GM21723 (cell line): Measurements from ENCODE around the gene BCAS3.
"Not testable (repeated sequence)": the region's sequence is repeated elsewhere in the genome, so short reads cannot be mapped to it uniquely, and the experiment has no call there.

Source experiments
- ATAC-seq: cut with Tn5 transposase; IDR thresholded peaks from one replicate; pipeline ENCODE4 v1.9.1; 2021; ENCODE audit warnings: mild to moderate bottlenecking, moderate library complexity; ENCODE audit not compliant: unreplicated experiment

Gene BCAS3

DNA sequence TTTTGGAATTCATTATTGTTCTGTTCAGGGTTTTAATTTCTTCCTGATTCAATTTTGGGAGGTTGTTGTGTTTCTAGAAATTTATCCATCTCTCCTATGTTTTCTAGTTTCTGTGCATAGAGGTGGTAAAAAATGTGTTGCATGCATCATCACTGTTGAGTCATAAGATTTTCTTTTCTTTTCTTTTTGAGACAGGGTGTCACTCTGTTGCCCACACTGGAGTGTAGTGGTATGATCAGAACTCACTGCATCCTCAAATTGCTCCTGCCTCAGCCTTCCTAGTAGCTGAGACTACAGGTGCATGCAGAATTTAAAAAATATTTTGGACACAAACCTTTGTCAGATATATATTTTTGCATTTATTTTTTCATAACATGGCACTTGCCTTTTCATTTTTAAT, 184.8 kb downstream of the BCAS3 start:
- no peak for ATAC-seq

DNA sequence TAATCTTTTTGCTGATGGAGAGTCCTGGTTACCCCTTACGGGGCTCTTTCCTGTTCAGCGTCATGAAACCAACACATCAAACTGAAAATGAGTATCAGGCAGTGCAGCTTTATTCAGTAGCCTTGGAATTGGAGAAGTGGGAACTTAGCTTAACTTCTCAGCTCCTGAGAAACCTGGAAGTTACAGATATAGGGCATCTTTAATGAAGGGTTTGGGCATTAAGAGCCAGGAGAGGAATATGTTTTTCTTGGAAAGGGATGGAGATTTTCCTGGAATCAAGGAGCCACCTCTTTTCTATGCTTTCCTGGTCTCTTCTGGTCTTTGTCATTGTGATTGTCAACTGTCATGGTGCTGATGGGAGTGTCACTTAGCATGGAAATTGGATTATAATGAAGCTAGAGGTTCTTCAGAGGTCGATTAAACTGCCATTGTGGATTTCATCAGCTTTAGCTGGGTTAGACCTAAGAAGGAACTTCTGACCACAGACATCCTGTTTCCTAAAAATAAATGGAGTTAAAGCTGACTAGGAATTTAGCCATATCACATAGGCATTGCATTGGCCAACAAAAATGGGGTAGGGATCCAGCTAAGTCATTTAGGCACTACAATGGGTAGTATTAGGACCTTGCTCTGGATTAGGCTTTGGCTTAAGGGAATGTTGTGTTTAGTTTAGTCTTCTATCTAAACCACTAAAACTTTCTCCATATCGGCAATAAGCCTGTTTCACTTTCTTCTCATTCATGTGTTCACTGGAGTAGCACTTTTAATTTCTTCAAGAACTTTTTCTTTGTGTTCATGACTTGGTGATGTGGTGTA, 186.4 kb downstream of the BCAS3 start:
- no peak for ATAC-seq

DNA sequence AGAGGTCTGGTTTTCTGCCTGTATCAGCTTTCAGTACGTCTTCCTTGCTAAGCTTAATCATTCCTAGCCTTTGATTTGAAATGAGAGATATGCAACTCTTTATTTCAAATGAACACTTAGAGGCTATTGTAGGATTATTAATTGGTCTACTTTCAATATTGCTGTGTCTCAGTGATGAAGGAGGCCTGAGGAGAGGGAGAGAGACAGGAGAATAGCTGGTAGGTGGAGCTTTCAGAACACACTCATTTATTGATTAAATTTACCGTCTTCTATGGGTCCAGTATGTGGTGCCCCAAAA, 187.0 kb downstream of the BCAS3 start:
- ATAC-seq, result no peak

DNA sequence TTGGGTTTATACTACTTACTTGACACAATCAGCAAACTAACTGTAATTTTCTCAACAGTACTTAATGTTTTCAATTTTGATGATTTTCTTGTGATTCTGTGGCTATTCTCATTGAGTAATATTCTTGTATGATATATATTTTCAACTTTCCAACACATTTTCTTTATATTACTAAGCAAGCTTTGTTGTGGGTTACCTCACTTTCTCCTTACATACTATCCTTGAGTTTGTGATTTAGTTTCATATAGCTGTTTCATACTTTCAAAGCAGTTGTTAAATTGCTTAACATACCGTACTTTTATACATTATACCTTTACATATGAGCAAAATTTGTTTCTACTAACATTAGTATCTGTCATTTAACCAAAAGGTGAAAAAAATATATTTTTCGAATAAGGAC, 197.1 kb downstream of the BCAS3 start:
- ATAC-seq, result no peak

DNA sequence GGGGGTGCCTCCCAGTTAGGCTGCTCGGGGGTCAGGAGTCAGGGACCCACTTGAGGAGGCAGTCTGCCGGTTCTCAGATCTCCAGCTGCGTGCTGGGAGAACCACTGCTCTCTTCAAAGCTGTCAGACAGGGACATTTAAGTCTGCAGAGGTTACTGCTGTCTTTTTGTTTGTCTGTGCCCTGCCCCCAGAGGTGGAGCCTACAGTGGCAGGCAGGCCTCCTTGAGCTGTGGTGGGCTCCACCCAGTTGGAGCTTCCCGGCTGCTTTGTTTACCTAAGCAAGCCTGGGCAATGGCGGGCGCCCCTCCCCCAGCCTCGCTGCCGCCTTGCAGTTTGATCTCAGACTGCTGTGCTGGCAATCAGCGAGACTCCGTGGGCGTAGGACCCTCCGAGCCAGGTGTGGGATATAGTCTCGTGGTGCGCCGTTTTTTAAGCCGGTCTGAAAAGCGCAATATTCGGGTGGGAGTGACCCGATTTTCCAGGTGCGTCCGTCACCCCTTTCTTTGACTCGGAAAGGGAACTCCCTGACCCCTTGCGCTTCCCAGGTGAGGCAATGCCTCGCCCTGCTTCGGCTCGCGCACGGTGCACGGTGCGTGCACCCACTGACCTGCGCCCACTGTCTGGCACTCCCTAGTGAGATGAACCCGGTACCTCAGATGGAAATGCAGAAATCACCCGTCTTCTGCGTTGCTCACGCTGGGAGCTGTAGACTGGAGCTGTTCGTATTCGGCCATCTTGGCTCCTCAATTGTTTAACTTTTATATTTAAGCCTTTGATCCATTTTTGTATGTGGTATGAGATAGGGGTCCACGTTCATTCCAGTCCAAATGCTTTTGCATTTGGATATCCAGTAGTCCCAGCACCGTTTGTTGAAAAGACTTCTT, 209.3 kb downstream of the BCAS3 start:
- not testable (repeated sequence) for ATAC-seq

DNA sequence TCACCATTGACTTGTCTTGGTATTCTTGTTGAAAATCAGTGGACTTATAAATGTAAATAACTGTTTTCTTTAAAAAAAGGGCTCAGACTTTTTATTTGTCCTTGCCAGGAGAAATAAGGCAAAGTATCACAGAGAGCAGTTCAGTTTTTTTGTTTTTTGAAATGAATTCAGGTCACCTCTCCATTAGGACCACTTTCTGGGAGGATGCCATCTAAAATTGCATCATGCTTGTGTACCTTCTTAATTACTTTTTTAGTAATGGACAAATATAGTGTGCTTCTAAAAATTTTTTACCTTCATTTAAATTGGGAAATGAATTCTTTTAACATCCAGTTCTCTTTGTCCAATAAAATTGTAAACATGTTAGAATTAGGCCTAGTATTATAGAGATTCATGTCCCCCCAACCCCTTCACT, 210.0 kb downstream of the BCAS3 start:
- ATAC-seq, result no peak

DNA sequence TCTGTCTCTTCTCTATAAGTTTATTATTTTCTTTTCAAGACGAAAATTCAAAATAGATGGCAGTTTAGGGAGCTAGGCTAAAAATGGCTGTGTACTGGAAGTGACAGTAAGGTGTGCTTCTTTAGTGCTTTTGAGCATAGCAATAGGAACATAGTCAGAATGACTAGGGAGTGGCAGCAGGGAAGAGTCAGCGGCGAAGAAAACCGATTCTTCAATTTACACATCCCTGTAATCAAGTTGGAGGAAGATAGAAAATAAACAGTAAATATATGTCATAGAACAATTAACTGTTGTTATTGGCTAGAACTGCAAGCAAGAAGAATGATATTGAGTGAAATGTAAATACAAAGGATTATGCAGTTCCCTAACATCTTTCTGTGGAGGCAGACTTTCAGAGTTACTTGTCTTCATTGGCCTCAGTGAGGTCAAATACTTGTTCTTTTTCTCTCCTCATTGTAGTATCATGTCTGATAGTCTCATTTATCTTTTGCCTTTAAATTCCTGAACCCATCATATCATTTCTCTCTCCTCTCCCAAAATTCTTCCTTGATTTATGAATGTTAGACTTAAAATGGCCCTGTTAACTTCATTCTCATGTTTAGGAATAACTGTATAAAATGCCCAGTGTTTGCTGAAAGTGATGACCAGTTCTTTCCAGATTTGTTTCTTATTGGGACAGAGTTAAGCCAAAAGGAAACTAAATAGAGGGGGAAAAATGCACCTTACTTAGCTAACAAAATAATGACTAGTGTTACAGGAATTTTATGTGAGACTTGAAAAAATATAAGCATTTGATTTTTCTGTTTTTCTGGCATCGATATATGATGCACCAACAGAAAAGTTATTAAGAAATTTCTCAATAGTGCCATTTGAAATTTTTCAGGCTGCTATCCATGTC, 211.4 kb downstream of the BCAS3 start:
- no peak for ATAC-seq

DNA sequence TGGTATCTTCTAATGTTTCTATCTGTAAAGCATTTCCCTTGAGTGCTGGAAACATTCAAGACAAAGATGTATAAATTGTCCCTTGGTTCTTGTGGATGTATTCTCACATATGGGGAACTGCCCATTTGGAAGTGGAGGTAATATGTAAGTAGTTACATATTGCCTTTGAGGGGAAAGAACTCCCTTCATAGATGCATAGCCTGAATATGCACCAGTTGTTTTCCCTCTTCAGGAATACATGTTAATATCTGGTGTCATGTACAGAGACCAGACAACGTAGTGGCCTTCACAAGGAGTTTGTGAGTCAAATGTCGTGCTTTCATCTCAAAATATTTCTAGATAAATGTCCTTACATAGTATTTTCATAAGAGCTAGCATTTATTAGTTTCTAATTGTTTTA, 213.5 kb downstream of the BCAS3 start:
- ATAC-seq, result no peak

DNA sequence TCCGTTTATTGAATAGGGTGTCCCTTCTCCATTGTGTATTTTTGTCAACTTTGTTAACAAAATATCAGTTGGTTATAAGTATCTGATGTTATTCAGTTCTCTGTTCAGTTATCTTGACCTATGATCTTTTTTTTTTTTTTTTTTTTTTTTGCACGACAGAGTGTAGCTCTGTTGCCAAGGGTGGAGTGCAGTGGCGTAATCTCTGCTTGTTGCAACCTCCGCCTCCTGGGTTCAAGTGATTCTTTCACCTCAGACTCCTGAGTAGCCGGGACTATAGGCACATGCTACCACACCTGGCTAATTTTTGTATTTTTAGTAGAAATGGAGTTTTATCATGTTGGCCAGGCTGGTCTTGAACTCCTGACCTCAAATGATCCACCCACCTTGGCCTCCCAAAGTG, 215.8 kb downstream of the BCAS3 start:
- ATAC-seq, result no peak

DNA sequence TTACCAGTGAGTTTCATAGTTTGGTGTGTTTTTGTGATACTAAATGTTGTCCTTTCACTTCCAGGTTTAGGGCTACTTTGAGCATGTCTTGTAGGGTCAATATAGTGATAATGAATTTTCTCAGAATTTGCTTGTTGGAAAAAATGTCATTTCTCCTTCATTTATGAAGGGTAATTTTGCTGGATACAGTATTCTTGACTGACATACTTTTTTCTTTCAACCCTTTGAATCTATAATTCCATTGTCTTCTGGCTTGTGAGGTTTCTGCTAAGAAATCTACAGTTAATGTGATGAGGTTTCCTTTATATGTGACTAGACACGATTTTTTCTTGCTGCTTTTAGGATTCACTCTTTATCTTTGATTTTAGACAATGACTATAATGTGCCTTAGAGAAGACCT, 219.3 kb downstream of the BCAS3 start:
- no peak for ATAC-seq

DNA sequence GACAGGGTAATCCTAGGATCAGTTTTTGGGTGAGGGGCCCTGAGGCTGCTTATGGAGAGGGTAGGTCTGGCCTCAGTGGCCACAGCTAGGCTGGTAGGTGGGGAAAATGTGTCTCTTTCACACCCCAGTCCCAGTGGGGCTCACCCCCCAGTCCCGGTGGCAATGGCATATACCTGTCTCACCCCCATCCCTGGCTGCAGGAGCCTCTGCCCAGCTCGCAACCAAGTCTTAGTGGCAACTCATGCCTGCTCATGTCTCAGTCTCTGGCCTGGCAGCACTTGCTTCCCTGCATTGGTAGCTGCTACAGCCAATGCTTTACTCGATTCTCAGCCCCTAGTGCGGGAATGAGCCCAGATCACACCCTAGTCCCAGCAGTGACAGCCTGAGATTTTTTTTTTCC, 221.5 kb downstream of the BCAS3 start:
- no peak for ATAC-seq

DNA sequence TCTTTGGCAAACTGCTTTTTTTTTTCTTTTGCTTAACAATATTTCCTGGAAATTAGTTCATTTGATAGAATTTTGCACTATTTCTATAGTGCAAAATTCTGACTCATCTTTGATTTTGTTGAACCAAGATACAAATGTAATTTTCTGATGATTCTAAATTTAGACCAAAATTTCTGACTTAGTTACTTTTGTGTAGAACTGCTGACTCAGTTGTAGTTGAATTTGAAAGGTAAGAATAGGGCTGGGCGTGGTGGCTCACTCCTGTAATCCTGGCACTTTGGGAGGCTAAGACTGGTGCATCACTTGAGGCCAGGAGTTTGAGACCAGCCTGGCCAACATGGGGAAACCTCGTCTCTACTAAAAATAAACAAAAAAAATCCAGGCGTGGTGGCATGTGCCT, 223.0 kb downstream of the BCAS3 start:
- ATAC-seq, result no peak

DNA sequence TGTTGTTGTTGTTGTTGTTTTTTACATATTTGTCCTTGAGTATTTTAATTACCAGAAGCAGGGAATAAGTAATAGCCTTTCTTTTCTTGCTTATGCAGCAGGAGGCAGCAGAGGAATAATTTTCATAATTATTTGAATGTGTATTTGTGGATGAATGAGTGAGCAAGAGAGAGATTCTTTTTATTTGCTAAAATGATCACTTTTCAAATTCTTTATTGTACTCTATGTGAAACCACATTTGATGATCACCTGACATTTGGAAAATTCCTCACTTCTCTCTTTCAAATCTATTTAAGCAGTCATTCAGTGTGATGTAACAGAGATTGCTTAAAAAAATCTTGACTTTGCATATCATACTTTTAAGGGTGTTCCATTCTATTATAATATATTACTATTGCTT, 223.6 kb downstream of the BCAS3 start:
- ATAC-seq, result no peak

DNA sequence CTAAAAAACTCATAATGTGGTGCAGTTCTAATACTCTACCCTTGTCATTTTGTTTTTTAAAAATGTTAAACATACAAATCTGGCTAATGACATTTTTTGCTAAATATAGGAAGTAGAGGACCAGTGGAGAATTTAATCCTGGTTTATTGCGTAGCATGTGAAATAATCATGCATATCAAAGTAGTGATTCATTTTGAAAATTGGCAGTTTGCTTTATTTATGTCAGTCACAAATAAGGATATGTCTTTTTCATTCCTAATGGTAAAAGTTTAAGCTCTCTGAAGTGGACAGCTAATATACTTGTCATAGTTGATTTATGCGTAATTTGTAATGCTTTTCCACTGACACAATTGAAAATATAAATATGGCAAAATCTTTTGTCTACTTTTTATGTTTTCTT, 224.2 kb downstream of the BCAS3 start:
- no peak for ATAC-seq

DNA sequence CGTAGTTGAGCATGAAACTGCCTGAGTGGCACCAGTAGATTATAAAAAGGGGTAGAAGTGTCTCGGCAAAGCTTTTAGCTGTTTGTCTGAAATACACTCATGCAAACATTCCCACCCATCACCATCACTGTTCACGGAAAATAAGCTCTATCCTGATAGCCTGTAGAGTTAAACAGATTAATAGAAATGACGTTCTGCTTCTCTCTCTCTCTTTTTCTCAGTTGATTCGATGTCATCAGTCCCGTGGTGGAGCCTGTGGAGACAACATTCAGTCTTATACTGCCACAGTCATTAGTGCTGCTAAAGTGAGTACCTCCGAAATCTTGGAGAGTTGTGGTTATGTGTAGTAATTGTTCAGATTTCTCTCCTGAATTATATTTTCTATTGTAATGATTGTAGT, 224.7 kb downstream of the BCAS3 start:
- ATAC-seq, result no peak

DNA sequence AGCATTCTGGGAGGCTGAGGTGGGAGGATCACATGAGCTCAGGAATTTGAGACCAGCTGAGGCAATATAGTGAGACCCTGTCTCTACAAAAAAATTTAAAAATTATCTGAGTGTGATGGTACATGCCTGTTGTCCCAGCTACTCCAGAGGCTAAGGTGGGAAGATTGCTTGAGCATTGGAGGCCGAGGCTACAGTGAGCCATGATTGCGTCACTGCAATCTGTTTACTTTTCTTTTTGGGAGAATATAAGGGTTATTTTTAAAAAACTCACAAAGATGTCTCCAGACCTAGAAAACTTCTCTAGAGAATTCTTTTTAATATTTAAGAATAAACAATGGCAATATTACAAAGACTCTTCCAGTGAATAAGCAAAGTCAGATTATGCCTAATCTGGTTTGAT, 226.9 kb downstream of the BCAS3 start:
- no peak for ATAC-seq

DNA sequence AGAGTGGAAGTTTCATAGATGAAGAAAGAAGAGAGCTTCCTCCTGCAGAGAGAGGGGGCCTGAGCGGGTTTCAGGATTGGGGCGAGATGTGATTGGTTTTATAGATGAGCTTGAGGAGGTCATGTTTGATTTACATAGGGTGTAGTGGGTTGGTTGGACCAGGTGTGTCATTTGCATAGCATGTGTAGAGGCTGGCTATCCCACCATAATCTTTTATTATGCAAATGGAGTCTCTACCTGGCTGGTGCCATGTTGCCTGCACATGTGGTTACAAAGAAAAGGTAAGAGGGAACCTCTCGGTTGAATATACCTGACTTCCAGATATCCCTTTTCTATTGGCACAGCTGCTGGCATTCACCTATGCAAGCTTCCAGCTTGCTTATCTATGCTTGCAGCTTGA, 228.1 kb downstream of the BCAS3 start:
- ATAC-seq, result no peak

DNA sequence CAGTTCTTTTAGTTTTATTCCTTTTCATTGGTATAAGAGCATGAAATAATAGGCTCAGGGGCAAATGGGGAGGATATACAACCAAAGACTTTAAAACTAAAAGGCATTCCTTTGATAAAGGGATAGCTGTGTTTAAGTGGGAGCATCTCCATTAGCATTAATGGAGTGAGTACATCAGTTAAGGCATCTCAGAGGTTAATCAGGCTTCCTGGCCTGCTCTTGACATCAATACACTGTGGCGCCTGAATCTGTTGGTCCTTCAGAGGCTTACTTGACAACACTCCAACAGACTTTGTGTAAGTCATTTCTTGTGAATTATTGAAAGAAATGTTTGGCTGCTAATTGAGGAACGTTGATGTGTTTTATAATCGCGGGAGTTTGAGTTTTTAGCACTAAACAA, 230.7 kb downstream of the BCAS3 start:
- ATAC-seq, result no peak

DNA sequence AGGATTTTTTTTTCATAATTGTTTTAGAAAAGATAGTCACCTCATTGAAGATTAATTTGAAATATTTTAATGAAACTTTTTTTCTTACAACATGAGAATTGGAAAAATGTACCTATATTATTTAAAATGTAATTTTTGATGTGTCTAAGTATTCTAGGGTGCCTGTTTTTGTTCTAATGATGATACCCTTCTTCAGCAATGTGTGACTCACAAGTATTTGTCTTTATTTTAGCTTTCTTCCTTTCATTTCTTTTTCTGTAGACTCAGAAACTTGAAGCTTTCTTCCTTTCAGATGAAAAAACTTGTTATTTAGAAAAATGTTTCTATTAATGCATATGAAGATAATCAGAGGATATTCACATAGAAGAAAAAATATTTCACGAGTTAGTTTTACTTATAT, 231.8 kb downstream of the BCAS3 start:
- no peak for ATAC-seq

DNA sequence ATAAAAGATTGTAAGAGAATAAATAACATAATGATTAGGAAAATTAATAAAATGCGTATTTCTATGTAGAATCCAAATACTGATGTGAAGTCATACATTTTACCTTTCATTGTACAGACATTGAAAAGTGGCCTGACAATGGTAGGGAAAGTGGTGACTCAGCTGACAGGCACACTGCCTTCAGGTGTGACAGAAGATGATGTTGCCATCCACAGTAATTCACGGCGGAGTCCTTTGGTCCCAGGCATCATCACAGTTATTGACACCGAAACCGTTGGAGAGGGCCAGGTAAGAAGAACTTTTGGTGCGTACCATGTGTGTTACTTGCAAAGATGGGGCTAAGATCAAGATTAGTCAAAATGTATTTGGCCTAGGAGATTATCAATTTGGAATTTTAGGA, 232.8 kb downstream of the BCAS3 start:
- no peak for ATAC-seq

DNA sequence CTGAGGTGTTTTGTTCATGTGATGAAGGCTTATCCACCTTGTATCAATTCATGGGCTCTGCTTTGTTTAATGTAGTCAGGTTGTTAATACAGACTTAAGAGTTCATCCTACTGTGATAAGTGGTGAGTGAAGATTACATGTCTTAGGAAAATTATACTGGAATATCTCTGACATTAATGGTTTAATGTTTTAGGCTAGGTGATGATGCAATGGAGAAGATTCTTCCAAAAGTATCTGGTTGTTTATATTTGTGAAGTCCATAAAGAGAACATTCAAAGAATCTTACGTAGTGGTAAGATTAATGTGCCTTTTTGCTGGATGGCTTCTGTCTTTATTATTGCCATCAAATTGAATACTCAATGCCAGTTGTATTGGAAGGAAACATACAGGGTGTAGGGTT, 236.4 kb downstream of the BCAS3 start:
- ATAC-seq, result no peak
